ENCODE measurements around the gene EXO1.

GRCh38 chr1:241840164-241840563 lies 7.8 kb upstream of the EXO1 start:
- TF ChIP-seq, protein P1, sequence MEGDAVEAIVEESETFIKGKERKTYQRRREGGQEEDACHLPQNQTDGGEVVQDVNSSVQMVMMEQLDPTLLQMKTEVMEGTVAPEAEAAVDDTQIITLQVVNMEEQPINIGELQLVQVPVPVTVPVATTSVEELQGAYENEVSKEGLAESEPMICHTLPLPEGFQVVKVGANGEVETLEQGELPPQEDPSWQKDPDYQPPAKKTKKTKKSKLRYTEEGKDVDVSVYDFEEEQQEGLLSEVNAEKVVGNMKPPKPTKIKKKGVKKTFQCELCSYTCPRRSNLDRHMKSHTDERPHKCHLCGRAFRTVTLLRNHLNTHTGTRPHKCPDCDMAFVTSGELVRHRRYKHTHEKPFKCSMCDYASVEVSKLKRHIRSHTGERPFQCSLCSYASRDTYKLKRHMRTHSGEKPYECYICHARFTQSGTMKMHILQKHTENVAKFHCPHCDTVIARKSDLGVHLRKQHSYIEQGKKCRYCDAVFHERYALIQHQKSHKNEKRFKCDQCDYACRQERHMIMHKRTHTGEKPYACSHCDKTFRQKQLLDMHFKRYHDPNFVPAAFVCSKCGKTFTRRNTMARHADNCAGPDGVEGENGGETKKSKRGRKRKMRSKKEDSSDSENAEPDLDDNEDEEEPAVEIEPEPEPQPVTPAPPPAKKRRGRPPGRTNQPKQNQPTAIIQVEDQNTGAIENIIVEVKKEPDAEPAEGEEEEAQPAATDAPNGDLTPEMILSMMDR (IDR thresholded peaks at IDR 0.05): no peak
- TF ChIP-seq POLR2A (IDR thresholded peaks at IDR 0.05): no peak
